Cardiac fibroblast (primary cell): ENCODE results near the gene ZNF710.

Experiments used
- DNase-seq, 2 donors: peaks; one replicate each; pipeline versions ENCODE4 v3.0.0 to v3.0.0-alpha.2; 2010; ENCODE audit warnings: low read depth in 2 of 2
- H3K4me3 ChIP-seq, 2 donors: replicated peaks in 1 of 2; 1 replicate in 1 of 2; 2 replicates in 1 of 2; pipeline ENCODE4 v1.5.1; 2011; ENCODE audit warnings: low read depth in 2 of 2, low read length in 2 of 2, mild to moderate bottlenecking in 2 of 2, moderate library complexity in 1 of 2
- TF ChIP-seq, protein P1 (sequence below): IDR thresholded peaks from one replicate; pipeline ENCODE4 v1.5.1; 2011; ENCODE audit warnings: low read depth, mild to moderate bottlenecking, low read length, inconsistent platforms

The ZNF710 gene

DNA sequence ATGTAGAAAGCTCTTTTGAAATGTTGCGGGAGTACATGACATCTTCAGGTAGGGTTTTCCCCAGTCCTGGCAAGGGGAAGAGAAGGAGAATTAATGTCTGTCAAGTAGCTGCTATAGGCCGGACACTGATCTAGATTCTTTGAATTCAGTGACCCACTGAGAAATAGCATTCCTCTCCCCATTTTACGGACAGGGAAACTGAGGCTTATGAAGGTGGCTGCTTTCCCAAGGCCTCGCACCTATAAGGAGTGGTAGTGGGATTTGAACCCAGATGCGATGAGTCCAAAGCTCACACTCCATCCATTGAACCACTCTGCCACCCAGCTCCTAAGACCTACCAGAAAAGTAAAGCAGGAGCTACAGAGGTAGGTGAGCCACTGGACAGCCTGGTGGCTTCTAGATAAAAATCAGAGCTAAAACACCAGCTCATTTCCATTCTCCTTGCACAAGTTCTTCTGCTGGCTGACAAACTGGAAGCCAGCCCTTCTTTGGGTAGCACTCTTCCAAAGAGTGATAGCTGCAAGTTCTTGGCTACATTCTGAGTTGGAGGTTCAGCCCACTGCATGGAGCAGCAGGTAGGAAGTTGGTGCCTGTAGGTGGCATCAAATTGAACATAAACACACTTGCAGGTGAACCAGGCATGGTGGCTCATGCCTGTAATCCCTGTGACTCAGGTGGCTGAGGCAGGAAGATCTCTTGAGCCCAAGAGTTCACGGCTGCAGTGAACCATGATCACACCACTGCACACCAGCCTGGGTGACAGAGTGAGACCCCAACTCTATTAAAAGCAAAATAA is 22.0 kb downstream of the ZNF710 start:
- no peak overlapping the region for H3K4me3 ChIP-seq
- TF ChIP-seq, protein P1, sequence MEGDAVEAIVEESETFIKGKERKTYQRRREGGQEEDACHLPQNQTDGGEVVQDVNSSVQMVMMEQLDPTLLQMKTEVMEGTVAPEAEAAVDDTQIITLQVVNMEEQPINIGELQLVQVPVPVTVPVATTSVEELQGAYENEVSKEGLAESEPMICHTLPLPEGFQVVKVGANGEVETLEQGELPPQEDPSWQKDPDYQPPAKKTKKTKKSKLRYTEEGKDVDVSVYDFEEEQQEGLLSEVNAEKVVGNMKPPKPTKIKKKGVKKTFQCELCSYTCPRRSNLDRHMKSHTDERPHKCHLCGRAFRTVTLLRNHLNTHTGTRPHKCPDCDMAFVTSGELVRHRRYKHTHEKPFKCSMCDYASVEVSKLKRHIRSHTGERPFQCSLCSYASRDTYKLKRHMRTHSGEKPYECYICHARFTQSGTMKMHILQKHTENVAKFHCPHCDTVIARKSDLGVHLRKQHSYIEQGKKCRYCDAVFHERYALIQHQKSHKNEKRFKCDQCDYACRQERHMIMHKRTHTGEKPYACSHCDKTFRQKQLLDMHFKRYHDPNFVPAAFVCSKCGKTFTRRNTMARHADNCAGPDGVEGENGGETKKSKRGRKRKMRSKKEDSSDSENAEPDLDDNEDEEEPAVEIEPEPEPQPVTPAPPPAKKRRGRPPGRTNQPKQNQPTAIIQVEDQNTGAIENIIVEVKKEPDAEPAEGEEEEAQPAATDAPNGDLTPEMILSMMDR: no peak
- no peak for DNase-seq

DNA sequence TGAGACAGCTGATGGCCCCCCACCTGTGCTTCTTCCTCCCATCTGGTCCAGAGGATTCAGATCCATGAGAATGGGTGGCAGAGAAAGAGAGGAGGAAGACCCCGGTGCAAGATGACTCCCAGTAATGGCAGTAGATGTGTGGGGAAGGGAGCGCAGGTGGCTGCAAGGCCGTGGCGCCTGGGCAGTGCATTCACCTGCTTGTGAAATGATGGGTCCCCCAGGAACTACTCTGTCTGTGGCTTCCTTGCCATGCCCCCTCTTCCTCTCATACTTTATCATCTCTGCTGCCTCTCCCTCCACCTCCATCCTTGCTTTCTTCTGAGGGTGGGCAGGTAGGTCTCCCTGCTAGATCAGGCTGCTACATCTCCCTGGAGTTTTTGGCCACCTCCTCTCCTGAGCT is 23.3 kb downstream of the ZNF710 start:
- H3K4me3 ChIP-seq: no peak overlapping the region
- TF ChIP-seq, protein P1: no peak
- no peak for DNase-seq

DNA sequence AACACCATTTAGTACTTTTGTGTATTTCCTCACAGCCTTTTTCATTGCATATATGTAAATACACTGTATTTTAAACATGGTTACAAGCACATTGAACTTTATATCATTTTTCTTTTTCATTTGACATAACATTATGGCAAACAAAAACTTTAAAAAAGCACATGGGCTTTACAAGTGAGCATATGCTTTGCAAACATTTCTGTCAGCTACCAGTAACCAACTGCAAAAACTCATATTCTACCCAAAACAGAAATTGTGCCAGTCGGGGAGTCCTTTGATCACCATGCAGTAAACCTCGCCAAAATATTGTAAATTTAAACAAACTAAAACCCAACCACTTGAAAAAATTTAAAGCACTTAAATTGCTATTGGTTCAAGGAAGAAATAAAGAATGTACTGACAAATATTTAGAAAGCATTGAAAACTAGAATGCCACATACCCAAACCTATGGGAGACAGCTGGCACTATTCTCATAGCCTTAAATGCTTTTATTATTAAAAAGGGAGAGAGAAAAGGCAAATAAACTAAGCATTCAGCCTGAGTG is 24.4 kb downstream of the ZNF710 start:
- no peak for DNase-seq
- TF ChIP-seq, protein P1: no peak

DNA sequence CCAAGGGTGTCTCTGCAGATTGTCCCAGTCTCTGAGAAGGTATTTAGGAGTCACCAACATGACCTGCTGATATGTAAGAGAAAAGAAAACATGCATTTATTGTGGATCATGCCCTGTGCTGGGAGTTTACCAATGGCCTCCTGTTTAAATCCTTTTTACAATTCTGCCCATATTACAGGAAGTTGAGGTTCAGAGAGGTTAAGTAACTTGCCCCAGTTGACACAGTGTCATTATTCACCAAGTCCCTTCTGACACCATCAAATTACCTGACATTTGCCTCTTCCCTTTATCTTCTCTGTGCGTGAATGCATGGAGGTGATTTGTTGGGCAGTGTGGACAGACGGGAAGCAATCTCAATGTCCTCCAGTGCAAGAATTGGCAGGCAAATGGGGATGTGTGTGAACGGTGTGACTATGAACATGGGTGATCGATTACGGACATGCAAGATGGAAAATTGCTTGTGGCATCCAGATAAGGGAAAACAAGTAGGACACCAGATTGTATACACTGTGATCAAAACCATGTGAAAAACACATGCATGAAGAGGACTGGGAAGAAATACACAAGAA is 27.3 kb downstream of the ZNF710 start:
- no peak for DNase-seq
- H3K4me3 ChIP-seq: no peak overlapping the region
- TF ChIP-seq, protein P1: no peak

More for the DNA sequence above, 24.4 kb downstream of the ZNF710 start:
- H3K4me3 ChIP-seq: no peak overlapping the region

DNA sequence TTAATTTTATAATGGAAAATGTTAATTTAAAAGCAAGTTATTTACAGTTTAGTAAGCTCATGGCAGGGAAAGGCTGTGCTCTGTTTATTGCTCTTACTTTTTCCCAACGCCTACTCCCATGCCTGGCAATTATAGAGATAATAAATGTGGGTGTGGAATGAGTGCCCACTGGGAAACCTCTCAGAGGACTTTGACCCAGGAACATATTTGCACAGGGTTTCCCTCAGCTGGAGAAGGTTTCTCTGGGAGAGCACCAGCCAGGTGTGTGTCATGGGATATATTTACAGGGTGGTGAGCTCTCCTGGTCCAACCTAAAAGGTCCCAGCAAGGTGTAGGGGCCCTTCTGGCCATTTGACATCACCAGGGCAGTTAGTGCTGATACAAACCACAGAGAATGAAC is 27.9 kb downstream of the ZNF710 start:
- TF ChIP-seq, protein P1: no peak
- no peak for DNase-seq
- no peak overlapping the region for H3K4me3 ChIP-seq

DNA sequence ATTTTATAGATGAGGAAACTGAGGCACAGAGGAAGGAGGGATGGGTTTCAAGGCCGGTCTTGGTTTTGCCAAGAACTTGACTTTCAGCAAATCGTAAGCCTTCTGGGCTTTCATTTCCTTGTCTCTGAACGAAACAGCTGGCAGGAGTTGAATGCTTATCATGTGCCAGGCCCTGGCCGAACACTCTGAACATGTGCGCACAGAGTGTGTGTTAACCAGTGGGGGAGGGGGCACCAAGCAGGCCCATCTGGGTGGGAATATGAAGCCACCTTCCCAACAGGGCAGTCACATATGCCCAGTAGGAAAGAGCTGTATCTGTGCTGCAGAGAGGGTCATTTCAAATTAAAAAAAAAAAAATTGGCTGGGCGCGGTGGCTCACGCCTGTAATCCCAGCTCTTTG is 29.3 kb downstream of the ZNF710 start:
- no peak for DNase-seq
- TF ChIP-seq, protein P1: no peak
- H3K4me3 ChIP-seq: no peak overlapping the region
